Mucosa of stomach (tissue), 1 donor: ENCODE data around the gene CCL4.
"Not testable (repeated sequence)": the region's sequence is repeated elsewhere in the genome, so short reads cannot be mapped to it uniquely, and the experiment has no call there.

Experiments
- H3K27me3 ChIP-seq: one replicate; pipeline ENCODE4 v1.7.0; 2013; ENCODE audit warnings: mild to moderate bottlenecking, low read length; ENCODE audit not compliant: control insufficient read depth, insufficient read depth
- H3K36me3 ChIP-seq: one replicate; pipeline ENCODE4 v1.7.0; 2013; ENCODE audit warnings: low read length; ENCODE audit not compliant: control insufficient read depth, insufficient read depth
- H3K4me1 ChIP-seq: one replicate; pipeline ENCODE4 v1.7.0; 2013; ENCODE audit warnings: mild to moderate bottlenecking, low read length; ENCODE audit not compliant: control insufficient read depth, insufficient read depth
- H3K4me3 ChIP-seq: one replicate; pipeline ENCODE4 v1.7.0; 2013; ENCODE audit warnings: low read length
- H3K9ac ChIP-seq: one replicate; pipeline ENCODE4 v1.7.0; 2013; ENCODE audit warnings: mild to moderate bottlenecking, low read length, moderate library complexity
- H3K9me3 ChIP-seq: one replicate; pipeline ENCODE4 v1.7.0; 2013; ENCODE audit warnings: mild to moderate bottlenecking, low read length, moderate library complexity; ENCODE audit not compliant: control insufficient read depth
- donor health status: Pancreatic carcinoma.

CCL4 gene

DNA sequence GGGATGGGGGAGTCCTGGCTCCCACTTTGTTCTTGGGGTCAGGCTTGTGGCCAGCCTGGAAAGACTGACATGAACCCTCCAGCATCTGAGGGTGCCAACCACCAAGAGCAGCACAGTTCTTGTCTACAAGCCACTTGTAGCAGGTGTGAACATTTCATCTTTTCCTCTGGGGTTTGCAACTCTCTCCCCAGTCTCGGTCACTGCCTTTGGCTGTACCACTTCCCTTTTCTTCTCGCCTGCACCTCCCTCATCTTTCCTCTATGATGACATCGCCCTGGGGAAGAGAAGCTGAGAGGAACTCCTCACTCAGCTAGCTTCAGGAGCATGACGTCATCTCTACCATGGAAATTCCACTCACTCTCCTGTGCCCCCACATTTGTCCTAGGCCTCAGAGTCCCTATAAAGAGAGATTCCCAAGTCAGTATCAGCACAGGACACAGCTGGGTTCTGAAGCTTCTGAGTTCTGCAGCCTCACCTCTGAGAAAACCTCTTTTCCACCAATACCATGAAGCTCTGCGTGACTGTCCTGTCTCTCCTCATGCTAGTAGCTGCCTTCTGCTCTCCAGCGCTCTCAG lies at the start of gene CCL4:
TSS of gene CCL4 (plus strand) at position 427 of the 575 bp plus-strand sequence. CDS start at position 506, 79 bp downstream.
- not testable (repeated sequence) for H3K4me3 ChIP-seq, H3K27me3 ChIP-seq, H3K9ac ChIP-seq

DNA sequence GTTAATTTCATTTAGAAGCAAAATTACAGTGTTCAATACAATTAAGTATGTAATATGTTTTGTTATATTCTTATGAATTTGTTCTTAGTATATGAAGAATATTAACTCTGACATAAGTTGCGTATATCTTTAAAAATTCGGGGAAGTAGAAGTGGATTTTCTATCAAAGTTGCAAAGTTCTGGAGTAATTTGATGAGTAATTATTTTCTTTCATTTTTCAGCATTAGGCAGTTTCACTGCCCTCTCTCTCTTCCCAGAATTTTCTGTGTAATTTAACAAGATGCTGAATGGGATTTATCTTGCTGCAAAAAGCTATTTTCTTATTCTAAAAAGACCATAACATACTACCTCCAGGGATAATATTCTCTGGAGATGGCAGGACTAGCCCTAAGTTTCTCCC lies 48.5 kb upstream of the CCL4 start:
- Histone ChIP-seq H3K36me3 (no peaks in the 10 kb centered on the region), H3K27me3 (no peaks in the 10 kb centered on the region), H3K9ac (no peak overlapping the region), H3K9me3 (no peaks in the 10 kb centered on the region), H3K4me1 (no peaks in the 10 kb centered on the region), H3K4me3 (no peak overlapping the region)

More for the DNA sequence above, at the start of gene CCL4:
- not testable (repeated sequence) for H3K9me3 ChIP-seq, H3K36me3 ChIP-seq, H3K4me1 ChIP-seq

DNA sequence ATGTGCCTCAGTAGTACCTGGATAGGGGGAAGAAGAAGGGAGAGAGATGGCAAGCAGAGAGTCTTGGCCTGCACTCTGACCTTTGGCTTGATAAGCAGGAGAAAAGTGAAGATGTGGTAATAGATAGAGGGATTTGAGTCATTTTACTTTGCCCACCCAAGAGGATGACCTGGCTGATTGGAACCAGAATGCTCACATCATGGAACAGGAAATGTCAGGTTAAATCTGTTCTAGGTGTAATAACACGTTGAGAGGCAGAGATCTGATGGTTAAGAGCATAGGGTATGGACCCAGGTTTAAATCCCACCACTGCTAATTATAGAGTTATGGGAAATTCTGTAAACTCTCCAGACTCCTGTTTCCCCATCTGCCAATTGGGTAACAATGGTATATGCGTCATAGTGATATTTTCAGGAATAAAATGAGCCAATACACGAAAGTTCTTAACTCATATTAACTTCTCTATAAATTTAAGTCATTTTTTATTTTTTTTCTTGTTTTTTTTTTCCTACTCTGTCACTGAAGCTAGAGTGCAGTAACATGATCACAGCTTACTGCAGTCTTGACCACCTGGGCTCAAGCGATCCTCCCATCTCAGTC lies 47.6 kb upstream of the CCL4 start:
- H3K9me3 ChIP-seq: no peaks in the 10 kb centered on the region

DNA sequence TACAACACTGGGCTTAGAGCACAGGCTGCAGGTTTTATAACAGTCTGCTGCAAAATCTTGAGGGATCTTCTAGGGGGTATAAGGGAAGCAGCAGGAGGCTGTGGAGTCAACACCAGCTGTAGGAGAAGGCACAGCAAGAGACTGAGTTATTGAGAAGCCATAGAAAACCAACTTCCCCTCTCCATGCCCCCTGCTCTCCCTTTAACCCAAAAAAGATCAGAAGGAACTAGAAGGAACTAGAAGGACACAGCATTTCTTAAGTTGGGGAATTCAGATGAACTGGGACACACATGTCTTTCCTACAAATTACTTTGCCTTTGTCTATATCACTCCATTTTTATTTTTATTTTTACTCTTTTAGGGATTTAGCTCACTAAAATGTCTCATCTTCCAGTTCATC lies 45.7 kb upstream of the CCL4 start:
- Histone ChIP-seq H3K9ac (no peak overlapping the region), H3K9me3 (no peaks in the 10 kb centered on the region), H3K27me3 (no peaks in the 10 kb centered on the region), H3K4me3 (no peak overlapping the region), H3K36me3 (no peaks in the 10 kb centered on the region), H3K4me1 (no peaks in the 10 kb centered on the region)

More for the DNA sequence above, 47.6 kb upstream of the CCL4 start:
- H3K36me3 ChIP-seq: no peaks in the 10 kb centered on the region
- H3K9ac ChIP-seq: no peak overlapping the region
- no peaks in the 10 kb centered on the region for H3K4me1 ChIP-seq
- H3K27me3 ChIP-seq: no peaks in the 10 kb centered on the region
- H3K4me3 ChIP-seq: no peak overlapping the region

DNA sequence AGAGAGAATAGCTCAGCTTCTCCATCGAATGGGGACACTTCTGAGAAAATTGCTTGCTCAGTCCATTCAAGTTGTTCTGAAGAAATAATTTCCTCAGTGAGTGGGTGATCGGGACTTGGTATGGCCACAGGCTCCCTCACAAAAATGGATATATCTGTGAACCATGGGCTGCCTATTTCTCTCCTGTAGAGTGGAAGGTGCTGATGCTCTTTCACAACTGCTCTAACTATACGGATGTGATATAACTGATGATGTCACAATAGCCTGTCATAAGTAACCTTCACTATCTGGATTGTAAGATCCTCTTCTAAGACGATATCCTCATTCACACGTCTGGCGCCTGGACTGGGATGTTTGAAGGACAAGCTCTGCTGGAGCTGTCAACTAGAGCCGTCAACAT lies 44.2 kb upstream of the CCL4 start:
- Histone ChIP-seq H3K9ac (no peak overlapping the region), H3K4me1 (no peaks in the 10 kb centered on the region), H3K9me3 (no peaks in the 10 kb centered on the region), H3K4me3 (no peak overlapping the region), H3K27me3 (no peaks in the 10 kb centered on the region), H3K36me3 (no peaks in the 10 kb centered on the region)

DNA sequence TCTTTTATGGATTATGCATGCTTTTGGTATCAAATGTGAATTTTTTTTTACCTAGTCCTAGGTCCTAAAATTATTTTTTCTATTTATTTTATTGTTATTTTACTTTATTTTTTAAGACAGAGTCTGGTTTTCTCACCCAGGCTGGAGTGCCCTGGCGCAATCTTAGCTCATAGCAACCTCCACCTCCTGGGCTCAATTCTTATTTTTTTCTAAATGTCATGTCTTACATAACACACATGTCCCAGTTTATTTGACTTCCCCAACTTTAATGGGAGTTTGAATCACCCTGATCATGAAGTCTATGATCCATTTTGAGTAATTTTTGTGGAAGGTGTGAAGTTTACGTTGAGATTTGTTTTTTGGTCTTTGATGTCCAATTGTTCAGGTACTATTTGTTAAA lies 42.8 kb upstream of the CCL4 start:
- H3K9ac ChIP-seq: no peak overlapping the region
- H3K4me3 ChIP-seq: no peak overlapping the region
- H3K4me1 ChIP-seq: no peaks in the 10 kb centered on the region
- no peaks in the 10 kb centered on the region for H3K36me3 ChIP-seq
- no peaks in the 10 kb centered on the region for H3K27me3 ChIP-seq
- no peaks in the 10 kb centered on the region for H3K9me3 ChIP-seq

DNA sequence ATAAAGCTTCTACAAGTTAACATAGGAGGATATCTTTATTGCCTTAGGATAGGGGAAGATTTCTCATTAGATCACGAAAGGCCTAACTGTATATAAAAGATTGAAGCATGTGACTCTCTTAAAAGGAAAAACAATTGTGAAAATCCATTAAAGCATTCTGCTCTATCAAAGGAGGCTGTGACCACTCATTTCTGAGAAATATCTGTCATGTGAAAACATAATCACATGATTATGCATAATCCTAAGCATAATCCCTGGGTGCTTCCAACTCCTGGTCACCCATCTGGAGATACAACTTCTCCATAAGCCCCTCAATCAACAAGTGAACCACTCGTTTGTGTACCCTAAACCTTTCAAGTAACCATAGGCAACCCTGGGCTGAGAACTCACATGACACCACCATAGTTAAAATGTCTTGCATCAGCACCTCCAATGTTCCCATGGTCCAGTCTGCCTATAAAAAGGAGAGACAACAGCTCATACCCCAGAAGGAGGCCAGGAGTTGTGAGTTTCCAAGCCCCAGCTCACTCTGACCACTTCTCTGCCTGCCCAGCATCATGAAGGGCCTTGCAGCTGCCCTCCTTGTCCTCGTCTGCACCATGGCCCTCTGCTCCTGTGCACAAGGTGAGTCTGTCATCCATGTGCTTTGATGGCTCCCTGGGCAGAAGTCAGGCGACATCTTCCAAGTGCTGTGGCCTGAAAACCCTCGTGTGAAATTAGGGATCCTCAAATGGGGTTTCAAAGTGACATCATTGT lies 39.7 kb upstream of the CCL4 start, which contains the start of gene CCL18:
TSS of gene CCL18 (plus strand) at position 487 of the 756 bp plus-strand sequence. CDS start at position 558, 71 bp downstream.
- Histone ChIP-seq H3K27me3 (no peaks in the 10 kb centered on the region), H3K9me3 (no peaks in the 10 kb centered on the region), H3K4me1 (no peaks in the 10 kb centered on the region), H3K36me3 (no peaks in the 10 kb centered on the region), H3K4me3 (no peak within 1 kb of the TSS), H3K9ac (no peak within 1 kb of the TSS)

DNA sequence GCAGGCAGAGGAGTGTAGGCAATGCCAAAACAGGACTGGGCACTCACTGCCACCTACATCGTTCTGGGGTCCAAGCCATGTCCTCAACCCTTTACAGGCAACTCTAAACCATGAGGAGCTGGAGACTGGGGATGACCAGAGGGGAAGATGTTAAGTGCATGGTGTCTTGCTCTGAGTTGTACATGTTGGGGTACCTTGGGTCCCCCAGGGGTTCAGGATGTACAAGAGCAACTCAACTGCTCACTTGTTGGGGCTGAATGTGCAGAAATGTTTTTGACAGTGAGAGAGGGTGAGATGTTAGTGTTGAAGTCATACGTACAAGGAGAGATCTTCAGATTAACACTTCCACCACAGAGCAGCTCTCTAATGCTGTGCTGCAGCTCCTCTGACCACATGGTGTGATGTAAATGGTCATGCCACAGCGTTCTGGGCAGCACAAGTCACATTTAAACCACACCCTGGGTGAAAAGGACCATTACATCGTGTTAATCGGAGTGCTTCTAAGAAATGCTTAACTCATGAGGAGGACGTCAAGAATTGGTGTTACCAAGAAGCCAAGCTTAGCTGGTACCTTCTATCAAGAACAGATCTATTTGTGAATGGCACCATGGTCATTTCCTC lies 37.2 kb upstream of the CCL4 start:
- no peaks in the 10 kb centered on the region for H3K36me3 ChIP-seq
- H3K4me1 ChIP-seq: no peaks in the 10 kb centered on the region
- no peak overlapping the region for H3K9ac ChIP-seq
- H3K27me3 ChIP-seq: no peaks in the 10 kb centered on the region
- H3K9me3 ChIP-seq: no peaks in the 10 kb centered on the region
- no peak overlapping the region for H3K4me3 ChIP-seq

DNA sequence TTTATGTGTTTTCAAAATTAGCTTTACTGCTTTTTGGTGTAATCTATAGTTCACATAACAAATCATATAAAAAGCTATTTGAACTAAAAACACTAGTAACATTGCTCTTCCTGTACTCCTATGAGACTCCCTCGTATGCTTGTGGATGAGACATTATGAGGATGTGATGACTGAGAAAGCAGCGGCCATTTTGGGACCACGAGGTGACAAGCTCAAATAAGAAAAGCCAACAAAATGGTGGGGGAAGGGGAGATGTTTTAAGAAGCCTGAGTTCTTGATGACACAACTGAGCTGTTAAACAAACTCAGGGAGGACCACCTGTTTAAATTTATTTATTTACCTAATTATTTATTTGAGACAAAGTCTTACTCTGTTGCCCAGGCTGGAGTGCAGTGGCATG lies 35.1 kb upstream of the CCL4 start:
- no peak overlapping the region for H3K9ac ChIP-seq
- no peaks in the 10 kb centered on the region for H3K36me3 ChIP-seq
- no peaks in the 10 kb centered on the region for H3K9me3 ChIP-seq
- H3K4me1 ChIP-seq: no peaks in the 10 kb centered on the region
- no peaks in the 10 kb centered on the region for H3K27me3 ChIP-seq
- H3K4me3 ChIP-seq: no peak overlapping the region

DNA sequence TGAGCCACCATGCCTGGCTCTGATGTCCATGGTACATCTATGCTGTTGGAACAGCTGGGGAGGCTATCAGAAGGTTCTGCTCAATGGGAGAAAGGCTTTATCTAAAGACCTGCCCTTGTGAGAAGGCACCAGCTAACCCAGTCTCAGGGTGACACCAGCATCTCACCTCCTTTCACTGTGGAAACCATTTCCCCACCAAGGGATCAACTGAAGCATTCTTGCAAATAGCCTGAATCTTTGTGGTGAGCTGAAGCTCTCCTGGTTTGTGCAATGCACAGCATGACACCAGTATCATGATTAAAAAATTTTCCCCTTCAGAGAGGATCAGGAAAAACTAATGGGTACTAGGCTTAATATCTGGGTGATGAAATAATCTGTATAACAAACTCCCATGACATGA lies 34.5 kb upstream of the CCL4 start:
- no peaks in the 10 kb centered on the region for H3K4me1 ChIP-seq
- no peaks in the 10 kb centered on the region for H3K9me3 ChIP-seq
- H3K36me3 ChIP-seq: no peaks in the 10 kb centered on the region
- H3K4me3 ChIP-seq: no peak overlapping the region
- H3K9ac ChIP-seq: no peak overlapping the region
- H3K27me3 ChIP-seq: no peaks in the 10 kb centered on the region

DNA sequence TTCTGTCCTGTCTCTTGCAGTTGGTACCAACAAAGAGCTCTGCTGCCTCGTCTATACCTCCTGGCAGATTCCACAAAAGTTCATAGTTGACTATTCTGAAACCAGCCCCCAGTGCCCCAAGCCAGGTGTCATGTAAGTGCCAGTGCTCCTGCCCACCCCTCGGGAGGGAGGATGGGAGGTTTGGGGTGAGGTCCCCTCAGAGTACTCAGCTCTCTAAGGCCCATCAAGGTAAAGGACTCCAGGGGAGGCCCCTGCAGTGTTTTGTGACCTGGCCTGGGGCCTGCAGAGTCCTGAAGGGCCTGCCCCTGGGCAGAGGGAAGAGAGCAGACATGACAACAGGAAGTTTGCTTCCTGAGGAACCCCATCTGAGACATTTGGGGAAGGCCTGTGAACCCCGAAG lies 33.2 kb upstream of the CCL4 start:
- Histone ChIP-seq H3K9ac (no peak overlapping the region), H3K27me3 (no peaks in the 10 kb centered on the region), H3K4me3 (no peak overlapping the region), H3K36me3 (no peaks in the 10 kb centered on the region), H3K9me3 (no peaks in the 10 kb centered on the region), H3K4me1 (no peaks in the 10 kb centered on the region)

DNA sequence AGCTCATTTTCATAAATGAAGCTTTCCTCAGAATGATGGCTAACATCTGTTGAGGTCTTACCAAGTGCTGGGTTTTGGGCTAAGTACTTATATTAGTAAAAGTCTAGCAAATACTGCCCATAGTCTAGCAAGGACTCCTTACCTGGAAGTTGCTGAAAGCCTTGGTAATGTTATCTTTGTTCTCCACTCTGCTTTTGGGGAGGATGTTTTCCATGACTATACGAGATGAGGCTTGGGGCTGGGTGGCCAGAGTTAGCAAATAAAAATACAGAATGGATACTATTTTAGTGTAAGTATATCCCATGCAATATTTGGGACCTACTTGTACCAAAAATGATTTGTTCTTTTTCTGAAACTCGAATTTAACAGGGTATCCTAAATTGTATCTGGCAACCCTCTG lies 31.9 kb upstream of the CCL4 start:
- no peaks in the 10 kb centered on the region for H3K9me3 ChIP-seq
- H3K4me1 ChIP-seq: no peaks in the 10 kb centered on the region
- H3K4me3 ChIP-seq: no peak overlapping the region
- H3K9ac ChIP-seq: no peak overlapping the region
- no peaks in the 10 kb centered on the region for H3K27me3 ChIP-seq
- H3K36me3 ChIP-seq: no peaks in the 10 kb centered on the region
